ENCODE results near the gene FIBCD1. TPM values are rescaled to one million over a fixed set of nuclear protein-coding genes. Genes with fewer than 3 reads are reported as not detected.

The FIBCD1 gene
- total RNA-seq, 2 experiments from 2014 or later: not detected

DNA sequence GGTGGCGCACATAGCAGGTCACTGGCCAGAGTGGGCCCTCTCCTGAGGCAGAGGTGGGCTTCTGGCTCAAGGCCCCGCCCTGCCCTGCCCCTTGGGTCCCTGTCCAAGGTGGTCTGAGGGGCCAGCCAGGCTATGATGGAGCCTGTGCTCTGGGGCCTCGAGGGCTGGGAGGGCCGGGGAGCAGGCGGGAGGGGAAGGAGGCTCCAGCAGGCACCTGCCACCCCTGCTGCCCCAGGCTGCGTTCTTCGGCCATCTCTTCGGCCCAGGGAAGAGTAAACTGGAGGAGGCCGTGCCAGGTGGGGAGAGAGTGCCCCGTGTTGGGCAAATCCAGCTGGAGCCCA is 14.6 kb downstream of the FIBCD1 start:
- BruUV-seq (replicated peaks): no TSS peak
- Histone ChIP-seq H4K20me1 (ENCODE audit: insufficient read depth, low read length) (no peaks in the 10 kb centered on the region), H3K9me3 (ENCODE audit: low read length) (no peaks in the 10 kb centered on the region), H2AFZ (ENCODE audit: low read length) (no peak overlapping the region), H3K4me1 (ENCODE audit: insufficient read depth, low read length, poor library complexity, severe bottlenecking) (no peaks in the 10 kb centered on the region), H3K4me2 (ENCODE audit: low read length) (no peak overlapping the region), H3K79me2 (ENCODE audit: insufficient read depth, low read depth, low read length) (no peaks in the 10 kb centered on the region), H3K27ac (ENCODE audit: low read depth, low read length, poor library complexity, severe bottlenecking) (no peak overlapping the region), H3K4me3 (ENCODE audit: low read depth, low read length, poor library complexity, severe bottlenecking) (no peak overlapping the region), H3K36me3 (ENCODE audit: insufficient read depth, low read length) (no peaks in the 10 kb centered on the region), H3K9me2 (ENCODE audit: insufficient read depth, low read length) (no peaks in the 10 kb centered on the region)
- no peak for DNase-seq (ENCODE audit: low spot score)
- TF ChIP-seq EZH2phosphoT487 (IDR thresholded peaks at IDR 0.05; ENCODE audit: borderline replicate concordance, low read depth, low read length): no peak
- TF ChIP-seq, protein P1, sequence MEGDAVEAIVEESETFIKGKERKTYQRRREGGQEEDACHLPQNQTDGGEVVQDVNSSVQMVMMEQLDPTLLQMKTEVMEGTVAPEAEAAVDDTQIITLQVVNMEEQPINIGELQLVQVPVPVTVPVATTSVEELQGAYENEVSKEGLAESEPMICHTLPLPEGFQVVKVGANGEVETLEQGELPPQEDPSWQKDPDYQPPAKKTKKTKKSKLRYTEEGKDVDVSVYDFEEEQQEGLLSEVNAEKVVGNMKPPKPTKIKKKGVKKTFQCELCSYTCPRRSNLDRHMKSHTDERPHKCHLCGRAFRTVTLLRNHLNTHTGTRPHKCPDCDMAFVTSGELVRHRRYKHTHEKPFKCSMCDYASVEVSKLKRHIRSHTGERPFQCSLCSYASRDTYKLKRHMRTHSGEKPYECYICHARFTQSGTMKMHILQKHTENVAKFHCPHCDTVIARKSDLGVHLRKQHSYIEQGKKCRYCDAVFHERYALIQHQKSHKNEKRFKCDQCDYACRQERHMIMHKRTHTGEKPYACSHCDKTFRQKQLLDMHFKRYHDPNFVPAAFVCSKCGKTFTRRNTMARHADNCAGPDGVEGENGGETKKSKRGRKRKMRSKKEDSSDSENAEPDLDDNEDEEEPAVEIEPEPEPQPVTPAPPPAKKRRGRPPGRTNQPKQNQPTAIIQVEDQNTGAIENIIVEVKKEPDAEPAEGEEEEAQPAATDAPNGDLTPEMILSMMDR (conservative IDR thresholded peaks at IDR 0.05; ENCODE audit: low read length): no peak
- ChIA-PET POLR2A (no interaction called here), CTCF (ENCODE audit: unreplicated experiment) (no interaction called here)
- intact Hi-C loops (cut with micrococcal nuclease; ENCODE audit: unreplicated experiment): no loop called here

DNA sequence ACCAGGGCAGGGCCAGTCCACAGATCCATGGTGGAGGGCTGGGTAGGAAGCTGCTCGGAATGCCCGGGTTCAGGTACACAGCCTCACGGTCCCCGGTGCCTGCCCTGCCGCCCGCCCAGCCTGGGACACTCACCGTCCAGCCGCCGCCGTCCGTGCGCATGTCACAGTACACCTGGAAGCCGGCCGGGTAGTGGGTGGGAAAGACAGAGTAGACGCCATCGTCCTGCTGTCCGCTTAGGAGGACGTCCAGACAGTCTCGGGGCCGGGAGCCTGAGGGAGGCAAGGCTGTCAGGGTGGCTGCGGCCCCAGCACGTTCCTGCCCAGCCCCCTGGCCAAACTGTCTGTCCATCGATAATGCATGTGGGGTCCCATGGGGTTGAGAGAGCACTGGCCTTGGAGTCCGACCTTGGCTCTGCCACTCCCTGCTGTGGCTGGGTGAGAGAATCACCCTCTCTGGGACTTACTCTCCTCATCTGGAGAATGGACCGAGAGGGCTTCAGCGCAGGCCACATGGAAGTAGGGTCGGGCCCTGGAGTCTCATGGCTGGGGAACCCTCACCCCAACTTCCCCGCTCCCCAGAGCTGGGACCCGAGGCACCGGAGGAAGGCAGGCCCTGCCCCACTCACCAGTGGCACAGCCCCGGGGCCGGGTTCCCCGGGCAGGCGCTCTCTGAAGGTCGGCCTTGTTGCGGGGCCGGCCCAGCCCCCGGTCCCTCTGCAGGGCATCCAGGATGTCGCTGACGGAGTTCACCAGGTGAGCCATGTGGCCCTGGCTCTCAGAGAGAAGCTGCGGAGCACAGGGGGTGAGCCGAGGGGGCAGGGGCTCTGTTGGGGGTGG is 15.2 kb downstream of the FIBCD1 start:
- intact Hi-C loops (cut with micrococcal nuclease; ENCODE audit: unreplicated experiment): no loop called here

More for the DNA sequence above, 15.2 kb downstream of the FIBCD1 start:
- Histone ChIP-seq H3K9me2 (ENCODE audit: insufficient read depth, low read length) (no peaks in the 10 kb centered on the region), H3K4me1 (ENCODE audit: insufficient read depth, low read length, poor library complexity, severe bottlenecking) (no peaks in the 10 kb centered on the region), H3K9me3 (ENCODE audit: low read length) (no peaks in the 10 kb centered on the region), H3K79me2 (ENCODE audit: insufficient read depth, low read depth, low read length) (no peaks in the 10 kb centered on the region), H3K4me2 (ENCODE audit: low read length) (no peak overlapping the region), H3K36me3 (ENCODE audit: insufficient read depth, low read length) (no peaks in the 10 kb centered on the region), H3K27ac (ENCODE audit: low read depth, low read length, poor library complexity, severe bottlenecking) (no peak overlapping the region), H3K4me3 (ENCODE audit: low read depth, low read length, poor library complexity, severe bottlenecking) (no peak overlapping the region), H4K20me1 (ENCODE audit: insufficient read depth, low read length) (no peaks in the 10 kb centered on the region), H2AFZ (ENCODE audit: low read length) (no peak overlapping the region)
- TF ChIP-seq EZH2phosphoT487 (IDR thresholded peaks at IDR 0.05; ENCODE audit: borderline replicate concordance, low read depth, low read length): no peak
- TF ChIP-seq, protein P1 (conservative IDR thresholded peaks at IDR 0.05; ENCODE audit: low read length): no peak
- no peak for DNase-seq (ENCODE audit: low spot score)
- no TSS peak for BruUV-seq (replicated peaks)
- ChIA-PET POLR2A (no interaction called here), CTCF (ENCODE audit: unreplicated experiment) (no interaction called here)

Measured in OCI-LY7 (cell line).